Stimulated activated naive CD8-positive, alpha-beta T cell treated with anti-CD3 and anti-CD28 coated beads, Interleukin-15, Interleukin-2, amounts not matched to agents 100 ng/mL and 50 ng/mL, for 24 hours (primary cell): Measurements from ENCODE around the gene TYW1B.
"Not testable (repeated sequence)": the region's sequence is repeated elsewhere in the genome, so short reads cannot be mapped to it uniquely, and the experiment has no call there.

Source experiments
- H3K27ac Mint-ChIP-seq: one replicate; pipeline ENCODE4 v1.8.0; 2021; ENCODE audit warnings: mild to moderate bottlenecking, mixed read lengths
- H3K27me3 Mint-ChIP-seq: one replicate; pipeline ENCODE4 v1.8.0; 2021; ENCODE audit warnings: mixed read lengths
- H3K36me3 Mint-ChIP-seq: one replicate; pipeline ENCODE4 v1.8.0; 2021; ENCODE audit warnings: low read depth, mixed read lengths
- H3K4me1 Mint-ChIP-seq: one replicate; pipeline ENCODE4 v1.8.0; 2021; ENCODE audit warnings: low read depth, mixed read lengths
- H3K4me3 Mint-ChIP-seq: one replicate; pipeline ENCODE4 v1.8.0; 2021; ENCODE audit warnings: mild to moderate bottlenecking, mixed read lengths
- H3K9me3 Mint-ChIP-seq: one replicate; pipeline ENCODE4 v1.8.0; 2021; ENCODE audit warnings: mixed read lengths

The TYW1B gene

DNA sequence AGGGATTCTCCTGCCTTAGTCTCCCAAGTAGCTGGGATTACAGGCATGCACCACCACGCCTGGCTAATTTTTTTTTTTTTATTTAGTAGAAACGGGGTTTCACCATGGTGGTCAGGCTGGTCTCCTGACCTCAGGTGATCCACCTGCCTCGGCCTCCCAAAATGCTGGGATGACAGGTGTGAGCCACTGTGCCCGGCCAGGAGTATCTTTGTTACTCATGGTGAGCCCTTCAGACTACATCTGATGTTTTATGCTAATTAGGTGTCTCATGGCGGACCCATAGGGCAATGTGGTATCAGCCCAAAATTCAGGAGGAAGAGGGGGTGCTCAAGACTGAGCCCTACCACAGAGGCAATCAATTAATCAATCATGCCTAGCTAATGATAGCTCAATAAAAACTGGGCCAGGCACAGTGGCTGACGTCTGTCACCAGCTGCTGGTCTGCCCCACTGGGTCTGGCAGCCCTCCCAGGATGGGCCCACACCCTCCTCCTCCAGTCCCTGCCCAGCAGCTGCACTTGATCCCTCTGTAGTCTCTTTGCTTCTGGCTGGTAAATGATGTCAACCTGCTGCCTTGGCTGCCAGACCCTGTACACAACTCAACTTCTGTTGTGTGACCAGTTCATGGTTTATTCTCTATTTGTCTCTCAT, 37.8 kb downstream of the TYW1B start:
- H3K4me1 Mint-ChIP-seq: not testable (repeated sequence)

DNA sequence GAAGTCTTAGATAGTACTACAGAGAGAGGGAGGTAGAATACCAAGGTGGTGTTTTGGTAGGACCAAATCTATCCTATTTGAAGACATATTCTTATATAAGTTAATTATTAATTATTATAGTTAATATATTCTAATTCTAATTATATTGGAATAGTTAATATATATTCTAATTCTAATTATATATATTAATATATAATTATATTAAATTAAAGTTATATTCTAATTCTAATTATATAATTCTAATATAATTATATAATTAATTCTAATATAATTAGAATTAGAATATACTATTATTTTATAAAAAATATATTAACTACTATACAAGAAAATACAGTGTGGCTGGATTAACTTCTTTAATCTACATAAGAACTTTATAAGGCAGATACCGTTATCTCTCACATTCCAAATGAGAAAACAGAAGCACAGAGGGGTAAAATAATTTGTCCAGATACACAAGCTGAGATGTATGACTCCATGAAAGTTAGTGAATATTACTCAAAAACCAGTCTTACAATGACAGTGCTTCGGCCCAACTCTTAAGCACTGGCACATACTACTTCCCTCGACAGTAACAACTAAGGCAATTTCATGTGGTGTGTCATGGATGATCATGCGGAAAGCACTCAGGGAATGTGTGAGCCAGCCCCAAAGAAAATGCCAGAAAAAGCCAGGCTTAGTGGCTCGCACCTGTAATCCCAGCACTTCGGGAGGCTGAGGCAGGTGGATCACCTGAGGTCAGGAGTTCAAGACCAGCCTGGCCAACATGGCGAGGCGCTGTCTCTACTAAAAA, 42.6 kb downstream of the TYW1B start:
- Mint-ChIP-seq H3K27ac (no peak overlapping the region), H3K36me3 (peaks cover 3% of the 10 kb centered on the region), H3K27me3 (no peaks in the 10 kb centered on the region), H3K4me1 (no peaks in the 10 kb centered on the region), H3K9me3 (no peaks in the 10 kb centered on the region), H3K4me3 (no peak overlapping the region)

More for the DNA sequence above, 37.8 kb downstream of the TYW1B start:
- H3K9me3 Mint-ChIP-seq, H3K27ac Mint-ChIP-seq, H3K27me3 Mint-ChIP-seq, H3K4me3 Mint-ChIP-seq: not testable (repeated sequence)
- peaks cover 14% of the 10 kb centered on the region for H3K36me3 Mint-ChIP-seq

GRCh38 chr7:72783601-72784370, 44.2 kb downstream of the TYW1B start:
- H3K9me3 Mint-ChIP-seq, H3K36me3 Mint-ChIP-seq, H3K4me1 Mint-ChIP-seq, H3K27me3 Mint-ChIP-seq, H3K27ac Mint-ChIP-seq, H3K4me3 Mint-ChIP-seq: not testable (repeated sequence)

GRCh38 chr7:72781631-72782030, 46.4 kb downstream of the TYW1B start:
- Mint-ChIP-seq H3K27ac (no peak overlapping the region), H3K9me3 (no peaks in the 10 kb centered on the region), H3K4me1 (no peaks in the 10 kb centered on the region), H3K4me3 (no peak overlapping the region), H3K36me3 (peaks cover 12% of the 10 kb centered on the region), H3K27me3 (no peaks in the 10 kb centered on the region)

DNA sequence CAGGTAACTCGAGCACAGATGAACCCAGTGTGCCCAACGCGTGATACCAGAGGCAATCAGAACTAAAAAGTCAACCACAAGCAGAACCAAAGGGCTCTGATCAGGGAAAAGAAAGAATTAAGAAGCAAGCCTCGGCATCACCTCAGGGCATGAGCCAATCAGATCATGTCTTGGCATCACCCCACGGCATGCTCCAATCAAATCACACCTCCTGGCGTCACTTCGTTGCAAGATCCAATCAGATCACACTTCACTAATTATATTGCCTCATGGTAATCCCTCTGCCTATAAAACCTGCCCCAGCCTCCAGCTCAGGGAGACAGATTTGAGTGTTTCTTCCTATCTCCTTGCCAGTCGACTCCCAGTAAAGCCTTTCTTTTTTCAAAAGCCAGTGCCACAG, 46.8 kb downstream of the TYW1B start:
- H3K36me3 Mint-ChIP-seq: peaks cover 13% of the 10 kb centered on the region
- H3K9me3 Mint-ChIP-seq: no peaks in the 10 kb centered on the region
- no peak overlapping the region for H3K27ac Mint-ChIP-seq
- no peaks in the 10 kb centered on the region for H3K4me1 Mint-ChIP-seq
- H3K27me3 Mint-ChIP-seq: no peaks in the 10 kb centered on the region
- no peak overlapping the region for H3K4me3 Mint-ChIP-seq

- H3K27ac Mint-ChIP-seq, H3K4me1 Mint-ChIP-seq, H3K27me3 Mint-ChIP-seq, H3K4me3 Mint-ChIP-seq, H3K9me3 Mint-ChIP-seq: not testable (repeated sequence)
- H3K36me3 Mint-ChIP-seq: peaks cover 19% of the 10 kb centered on the region
Measured at GRCh38 chr7:72780289-72780894, 47.6 kb downstream of the TYW1B start.

- H3K4me3 Mint-ChIP-seq, H3K27ac Mint-ChIP-seq, H3K4me1 Mint-ChIP-seq, H3K27me3 Mint-ChIP-seq, H3K9me3 Mint-ChIP-seq: not testable (repeated sequence)
- peaks cover 40% of the 10 kb centered on the region for H3K36me3 Mint-ChIP-seq
Measured at GRCh38 chr7:72777167-72777566, 50.8 kb downstream of the TYW1B start.

DNA sequence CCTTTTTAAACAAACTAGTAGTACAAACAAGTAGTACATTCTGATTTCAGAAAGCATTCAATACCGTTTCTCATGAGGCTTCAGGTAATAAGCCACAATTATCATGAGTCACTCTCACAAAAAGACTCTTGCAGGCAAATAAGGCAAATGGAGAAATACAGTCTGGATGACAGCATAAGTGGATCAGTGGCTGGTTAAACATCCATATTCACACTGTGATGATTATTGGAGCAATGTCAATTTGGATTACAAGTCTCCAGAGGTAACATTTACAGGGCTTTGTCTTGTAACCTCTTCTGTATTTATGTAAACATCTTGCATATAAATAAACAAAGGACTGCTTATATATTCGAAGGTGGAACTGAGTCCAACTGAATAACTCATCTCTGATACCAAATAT, 55.4 kb downstream of the TYW1B start:
- H3K27ac Mint-ChIP-seq, H3K4me1 Mint-ChIP-seq, H3K9me3 Mint-ChIP-seq, H3K4me3 Mint-ChIP-seq, H3K27me3 Mint-ChIP-seq: not testable (repeated sequence)
- H3K36me3 Mint-ChIP-seq: peaks cover 52% of the 10 kb centered on the region

DNA sequence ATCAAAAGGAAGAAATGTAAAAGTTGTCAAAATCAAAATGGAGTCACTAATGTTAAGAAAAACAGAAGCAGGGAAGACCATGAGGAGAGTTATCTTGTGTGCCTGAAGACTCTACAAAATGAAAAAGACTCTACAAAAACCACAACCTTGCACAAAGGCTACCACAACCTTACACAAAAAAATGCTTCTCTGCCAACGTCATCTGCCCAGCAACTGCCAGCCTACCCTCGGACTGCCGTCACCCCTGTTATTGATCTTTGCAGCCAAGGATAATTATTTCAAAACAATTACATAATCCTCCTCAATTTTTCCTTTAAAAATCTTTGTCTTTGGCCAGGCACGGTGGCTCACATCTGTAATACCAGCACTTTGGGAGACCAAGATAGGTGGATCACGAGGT, 61.0 kb downstream of the TYW1B start:
- not testable (repeated sequence) for H3K27me3 Mint-ChIP-seq, H3K4me1 Mint-ChIP-seq, H3K9me3 Mint-ChIP-seq, H3K27ac Mint-ChIP-seq, H3K4me3 Mint-ChIP-seq
- H3K36me3 Mint-ChIP-seq: peaks cover 50% of the 10 kb centered on the region

GRCh38 chr7:72760602-72761001, 67.4 kb downstream of the TYW1B start:
- Mint-ChIP-seq H3K36me3 (peaks cover 75% of the 10 kb centered on the region), H3K4me1 (no peaks in the 10 kb centered on the region), H3K4me3 (no peak overlapping the region), H3K9me3 (peaks cover 10% of the 10 kb centered on the region), H3K27me3 (no peaks in the 10 kb centered on the region), H3K27ac (no peak overlapping the region)

GRCh38 chr7:72754312-72754711, 73.7 kb downstream of the TYW1B start:
- no peaks in the 10 kb centered on the region for H3K4me1 Mint-ChIP-seq
- H3K4me3 Mint-ChIP-seq: no peak overlapping the region
- no peaks in the 10 kb centered on the region for H3K27me3 Mint-ChIP-seq
- peaks cover 7% of the 10 kb centered on the region for H3K9me3 Mint-ChIP-seq
- H3K27ac Mint-ChIP-seq: no peak overlapping the region
- H3K36me3 Mint-ChIP-seq: peaks cover 52% of the 10 kb centered on the region

GRCh38 chr7:72753781-72754180, 74.2 kb downstream of the TYW1B start:
- Mint-ChIP-seq H3K27ac (no peak overlapping the region), H3K36me3 (peaks cover 47% of the 10 kb centered on the region), H3K27me3 (no peaks in the 10 kb centered on the region), H3K4me1 (no peaks in the 10 kb centered on the region), H3K9me3 (peaks cover 5% of the 10 kb centered on the region), H3K4me3 (no peak overlapping the region)

DNA sequence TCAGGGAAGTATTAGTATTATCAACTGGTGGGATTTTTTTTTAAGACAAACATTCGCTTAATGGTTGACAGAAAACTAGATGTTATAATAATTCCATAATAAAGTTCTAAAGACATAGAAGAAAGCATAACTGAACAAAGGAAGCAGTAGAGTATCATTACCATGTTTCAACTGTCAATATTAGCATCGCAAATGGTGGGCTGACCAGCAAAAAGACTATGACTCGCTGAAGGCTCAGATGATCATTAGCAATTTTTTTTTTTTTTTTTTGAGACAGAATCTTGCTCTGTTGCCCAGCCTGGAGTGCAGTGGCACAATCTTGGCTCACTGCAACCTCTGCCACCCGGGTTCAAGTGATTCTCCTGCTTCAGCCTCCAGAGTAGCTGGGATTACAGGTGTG, 74.8 kb downstream of the TYW1B start:
- not testable (repeated sequence) for H3K4me1 Mint-ChIP-seq

GRCh38 chr7:72751978-72752377, 76.0 kb downstream of the TYW1B start:
- H3K27me3 Mint-ChIP-seq: no peaks in the 10 kb centered on the region

More for the DNA sequence above, 74.8 kb downstream of the TYW1B start:
- H3K27ac Mint-ChIP-seq, H3K4me3 Mint-ChIP-seq, H3K27me3 Mint-ChIP-seq, H3K9me3 Mint-ChIP-seq: not testable (repeated sequence)
- H3K36me3 Mint-ChIP-seq: peaks cover 41% of the 10 kb centered on the region

DNA sequence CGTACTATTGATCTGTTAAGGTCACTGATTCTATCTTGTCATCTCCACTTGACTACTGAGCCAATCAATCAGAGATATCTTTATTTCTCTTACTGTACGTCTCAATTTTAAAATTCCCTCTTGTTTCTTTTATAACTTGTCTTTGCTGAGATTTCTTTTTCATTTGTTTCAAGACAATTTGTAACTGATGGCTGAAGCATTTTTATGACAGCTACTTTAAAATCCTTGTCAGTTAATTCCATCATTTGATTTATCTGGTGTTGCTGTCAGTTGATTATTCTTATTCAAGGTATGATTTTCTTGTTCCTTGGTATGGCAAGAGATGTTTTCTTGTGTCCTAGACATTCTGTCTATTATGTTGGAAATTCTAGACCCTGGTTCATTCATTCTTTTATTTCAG, 76.6 kb downstream of the TYW1B start:
- H3K27ac Mint-ChIP-seq: no peak overlapping the region

More at GRCh38 chr7:72751978-72752377, 76.0 kb downstream of the TYW1B start:
- no peak overlapping the region for H3K27ac Mint-ChIP-seq
- peaks cover 39% of the 10 kb centered on the region for H3K36me3 Mint-ChIP-seq
- no peak overlapping the region for H3K4me3 Mint-ChIP-seq
- H3K9me3 Mint-ChIP-seq: no peaks in the 10 kb centered on the region
- H3K4me1 Mint-ChIP-seq: no peaks in the 10 kb centered on the region

More for the DNA sequence above, 76.6 kb downstream of the TYW1B start:
- H3K36me3 Mint-ChIP-seq: peaks cover 34% of the 10 kb centered on the region
- H3K9me3 Mint-ChIP-seq: no peaks in the 10 kb centered on the region
- no peak overlapping the region for H3K4me3 Mint-ChIP-seq
- no peaks in the 10 kb centered on the region for H3K27me3 Mint-ChIP-seq
- no peaks in the 10 kb centered on the region for H3K4me1 Mint-ChIP-seq
